ENCODE results near the gene ARIH2.
A peak's percentile ranks its signal among the peaks of the same experiment; 100 is the strongest.
"Not testable (repeated sequence)": the region's sequence is repeated elsewhere in the genome, so short reads cannot be mapped to it uniquely, and the experiment has no call there.

The ARIH2 gene

DNA sequence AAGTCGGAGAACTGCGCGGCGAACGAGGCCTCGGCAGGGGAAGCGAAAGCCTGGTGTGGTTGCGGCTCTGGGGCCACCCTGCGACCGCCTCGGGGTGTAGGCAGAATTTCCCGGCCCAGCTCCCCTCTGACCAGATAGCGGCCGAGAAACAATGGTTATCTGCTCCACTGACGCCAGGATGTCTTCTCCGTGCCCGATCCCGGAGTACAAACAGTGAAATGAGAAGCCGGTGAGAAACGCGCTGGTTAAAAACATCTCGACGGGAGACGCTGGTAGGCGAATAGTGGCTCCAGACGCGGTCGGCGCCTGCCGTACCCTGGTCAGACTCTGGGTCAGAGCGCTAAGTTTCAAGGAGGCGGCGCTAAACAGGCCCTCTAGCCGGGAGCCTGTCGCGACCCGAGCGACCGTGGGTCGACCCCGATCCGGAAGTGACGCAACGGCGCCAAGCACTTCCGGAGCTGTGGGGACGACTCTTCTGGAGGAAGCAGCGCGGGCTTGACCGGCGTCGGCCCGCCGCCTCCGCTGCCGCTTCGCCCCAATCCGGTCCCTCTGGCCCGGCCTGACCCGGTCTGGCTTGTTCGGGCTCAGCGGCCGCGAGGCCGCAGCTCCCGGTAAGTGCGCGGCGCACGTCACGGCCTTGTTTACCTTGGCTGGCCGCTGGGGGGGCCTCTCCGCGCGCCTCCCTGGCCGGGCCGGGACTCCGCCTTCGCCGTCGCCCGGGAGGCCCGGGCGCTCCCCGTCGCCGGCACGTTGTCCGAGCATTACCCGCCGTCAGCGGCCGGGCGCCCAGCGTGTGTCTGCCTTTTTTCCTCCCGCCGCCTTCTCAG lies at the start of gene ARIH2:
Gene ARIH2, plus strand, starts transcription at position 455 of the 827 bp plus-strand sequence. CDS start 8,717 bp downstream, outside the sequence.
- FAIRE-seq, result peak; percentile 91

DNA sequence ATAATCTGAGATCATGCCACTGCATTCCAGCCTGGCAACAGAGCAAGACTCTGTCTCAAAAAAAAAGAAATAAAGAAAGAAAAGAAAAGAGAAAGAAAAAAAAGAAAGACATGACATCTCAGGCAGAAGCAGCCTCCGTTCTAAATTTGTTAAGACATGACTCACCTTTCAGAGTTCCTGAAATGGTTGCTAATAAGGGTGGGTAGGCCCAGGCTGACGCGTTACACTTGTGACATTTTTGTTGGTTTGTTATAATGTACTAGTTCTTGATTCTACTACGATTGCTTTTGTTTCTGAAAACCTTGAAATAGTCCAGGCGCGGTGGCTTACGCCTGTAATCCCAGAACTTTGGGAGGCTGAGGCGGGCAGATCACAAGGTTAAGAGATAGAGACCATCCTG lies 41.0 kb upstream of the ARIH2 start:
- no peak for FAIRE-seq

DNA sequence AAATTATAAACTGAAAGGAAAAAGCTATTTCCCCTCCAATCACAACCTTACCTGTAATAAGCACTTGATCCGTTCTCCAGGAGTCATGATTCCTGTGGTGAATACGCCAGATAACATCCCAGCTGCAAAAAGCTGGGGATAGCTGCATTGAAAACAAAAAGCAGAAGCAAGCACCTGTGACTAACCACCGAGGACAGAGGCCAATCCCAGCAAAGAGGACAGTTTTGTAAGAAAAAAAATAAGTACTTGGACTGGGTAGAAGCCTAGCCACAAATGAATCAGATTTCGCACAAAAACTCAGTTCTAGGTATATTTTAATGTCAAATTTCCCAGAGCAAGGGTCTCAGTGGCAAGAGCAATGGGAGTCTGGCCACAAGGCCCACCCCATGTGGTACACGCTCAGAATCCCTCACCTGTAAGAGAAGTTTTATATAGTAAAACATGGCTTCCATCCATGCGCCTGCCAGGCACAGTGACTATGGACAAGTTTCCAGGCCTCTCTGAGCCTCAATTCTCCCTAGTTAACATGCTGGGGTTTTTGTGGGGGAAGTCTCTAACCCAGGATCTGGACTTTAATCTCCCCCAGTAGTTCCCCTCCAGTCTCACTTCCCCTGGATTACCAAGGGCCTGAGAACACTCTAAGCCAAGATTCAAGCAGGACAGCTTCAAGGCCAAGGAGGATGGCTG lies 39.2 kb upstream of the ARIH2 start:
- FAIRE-seq, result no peak

DNA sequence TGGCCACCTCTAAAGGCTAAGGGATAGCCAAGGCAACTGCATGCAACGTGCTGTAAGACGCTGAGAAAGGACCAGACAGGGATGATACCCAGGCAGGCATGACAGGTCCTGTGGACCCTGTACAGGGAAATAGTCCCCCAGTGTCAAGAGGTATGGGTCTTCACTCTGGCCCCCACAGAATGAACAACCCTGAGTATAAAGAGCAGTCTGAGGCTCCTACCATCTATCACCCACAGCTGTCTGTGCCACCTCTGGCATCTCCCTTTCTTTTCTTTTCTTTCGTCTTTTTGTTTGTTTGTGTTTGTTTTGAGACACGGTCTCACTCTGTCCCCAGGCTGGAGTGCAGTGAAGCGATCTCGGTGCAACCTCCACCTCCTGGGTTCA lies 38.7 kb upstream of the ARIH2 start:
- FAIRE-seq, result no peak

DNA sequence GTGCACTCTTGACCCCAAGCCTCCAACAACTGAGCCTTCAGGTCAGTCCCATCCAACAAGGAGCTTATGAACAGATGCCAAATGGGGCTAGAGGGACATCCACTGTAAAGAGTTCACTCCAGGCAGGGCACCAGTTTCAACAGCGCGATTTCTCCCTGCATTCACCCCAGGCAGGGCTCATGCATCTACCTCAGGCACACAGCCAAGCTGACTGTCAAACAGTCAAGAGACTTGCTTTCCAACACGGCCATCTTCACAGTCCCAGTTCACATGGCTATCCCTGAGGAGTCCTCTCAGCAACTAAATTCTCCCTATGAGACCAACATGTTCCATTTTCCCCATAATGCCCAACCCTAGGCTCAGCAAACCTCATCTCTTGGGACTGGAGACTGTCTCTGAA lies 37.6 kb upstream of the ARIH2 start:
- FAIRE-seq, result no peak

DNA sequence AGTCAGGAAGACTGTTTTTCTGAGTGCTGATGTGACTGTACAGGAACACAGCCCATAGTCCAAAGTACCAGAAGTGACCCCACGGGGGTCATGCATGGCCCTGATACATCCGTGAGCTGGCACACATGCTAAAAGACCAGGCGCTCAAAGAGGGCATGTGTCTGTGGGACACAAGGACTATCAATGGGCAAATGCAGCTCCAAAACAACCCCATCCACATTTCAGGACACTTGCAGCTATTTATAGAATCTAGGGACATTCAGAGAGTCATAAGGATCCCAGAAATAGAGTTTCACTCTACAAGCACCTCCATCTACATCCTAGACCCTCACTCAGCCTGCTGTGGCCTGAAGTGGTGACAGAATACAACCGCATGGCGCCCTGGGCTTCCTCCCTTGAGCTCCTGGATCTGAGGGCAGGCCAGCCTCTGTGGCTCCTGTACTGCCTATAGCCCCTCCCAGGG lies 37.0 kb upstream of the ARIH2 start:
- no peak for FAIRE-seq

DNA sequence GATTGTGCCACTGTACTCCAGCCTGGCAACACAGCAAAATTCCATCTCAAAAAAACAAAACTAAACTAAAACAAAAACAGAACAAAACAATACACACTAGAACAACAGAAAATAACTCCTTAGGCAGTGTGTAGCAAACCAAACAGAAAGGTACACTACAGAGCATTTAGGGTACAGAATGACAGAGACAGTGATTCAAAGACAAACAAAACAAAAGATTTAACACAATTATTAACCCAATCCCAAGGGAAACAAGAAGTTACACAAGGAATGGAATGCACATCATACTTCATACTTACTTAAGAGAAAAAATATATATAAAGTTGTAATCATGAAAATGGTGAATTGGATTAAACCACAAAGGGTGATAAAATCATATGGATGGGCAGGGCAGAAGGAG lies 32.9 kb upstream of the ARIH2 start:
- no peak for FAIRE-seq

DNA sequence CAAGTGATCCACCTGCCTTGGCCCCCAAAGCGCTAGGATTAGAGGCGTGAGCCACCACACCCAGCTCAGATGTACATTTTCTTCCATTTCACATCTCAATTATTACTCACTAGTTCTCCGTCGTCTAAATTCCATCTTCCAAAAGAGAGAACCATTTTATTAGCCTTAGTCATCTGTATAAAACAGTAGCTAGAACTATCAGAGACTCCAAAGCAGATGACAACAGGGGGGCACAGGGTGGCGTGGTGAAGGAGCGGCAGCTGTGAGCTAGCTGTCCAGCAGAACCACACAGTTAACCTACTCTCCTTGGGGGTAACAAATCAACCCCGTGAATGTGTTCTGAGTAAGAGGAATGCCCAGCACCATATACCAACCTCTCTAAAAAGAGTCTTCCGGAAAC lies 27.0 kb upstream of the ARIH2 start:
- FAIRE-seq, result no peak

DNA sequence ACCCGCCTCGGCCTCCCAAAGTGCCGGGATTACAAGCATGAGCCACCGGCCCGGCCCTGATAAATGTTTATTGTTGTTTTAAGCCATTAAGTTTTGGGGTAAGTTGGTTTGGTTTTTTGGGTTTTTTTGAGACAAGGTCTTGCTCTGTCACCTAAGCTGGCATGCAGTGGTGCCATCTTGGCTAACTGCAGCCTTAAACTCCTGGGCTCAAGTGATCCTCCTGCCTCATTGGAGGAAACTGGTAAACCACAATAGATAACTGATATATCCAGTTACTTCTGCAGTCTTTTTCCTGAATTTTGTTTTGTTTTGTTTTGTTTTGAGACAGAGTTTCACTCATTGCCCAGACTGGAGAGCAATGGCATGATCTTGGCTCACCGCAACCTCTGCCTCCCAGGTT lies 24.1 kb upstream of the ARIH2 start:
- FAIRE-seq, result no peak

DNA sequence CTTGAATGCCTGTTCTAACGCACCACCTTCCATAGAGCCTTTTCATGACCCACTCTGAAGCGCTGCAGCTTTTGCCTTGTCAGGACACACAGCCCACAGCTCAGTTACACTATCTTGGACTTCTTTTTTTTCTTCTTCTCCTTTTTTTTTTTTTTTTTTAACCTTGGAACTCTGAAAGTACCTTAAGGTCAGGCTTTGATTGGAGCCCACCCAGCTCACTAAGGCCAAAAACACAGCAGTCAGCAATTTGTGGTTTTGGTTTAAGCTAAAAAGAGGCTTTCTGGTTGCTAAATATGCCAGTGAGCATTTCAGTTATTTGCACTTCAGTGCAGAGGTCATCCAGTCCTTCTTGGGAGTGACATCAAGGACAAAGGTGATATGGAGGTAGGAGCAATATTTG lies 21.7 kb upstream of the ARIH2 start:
- no peak for FAIRE-seq

DNA sequence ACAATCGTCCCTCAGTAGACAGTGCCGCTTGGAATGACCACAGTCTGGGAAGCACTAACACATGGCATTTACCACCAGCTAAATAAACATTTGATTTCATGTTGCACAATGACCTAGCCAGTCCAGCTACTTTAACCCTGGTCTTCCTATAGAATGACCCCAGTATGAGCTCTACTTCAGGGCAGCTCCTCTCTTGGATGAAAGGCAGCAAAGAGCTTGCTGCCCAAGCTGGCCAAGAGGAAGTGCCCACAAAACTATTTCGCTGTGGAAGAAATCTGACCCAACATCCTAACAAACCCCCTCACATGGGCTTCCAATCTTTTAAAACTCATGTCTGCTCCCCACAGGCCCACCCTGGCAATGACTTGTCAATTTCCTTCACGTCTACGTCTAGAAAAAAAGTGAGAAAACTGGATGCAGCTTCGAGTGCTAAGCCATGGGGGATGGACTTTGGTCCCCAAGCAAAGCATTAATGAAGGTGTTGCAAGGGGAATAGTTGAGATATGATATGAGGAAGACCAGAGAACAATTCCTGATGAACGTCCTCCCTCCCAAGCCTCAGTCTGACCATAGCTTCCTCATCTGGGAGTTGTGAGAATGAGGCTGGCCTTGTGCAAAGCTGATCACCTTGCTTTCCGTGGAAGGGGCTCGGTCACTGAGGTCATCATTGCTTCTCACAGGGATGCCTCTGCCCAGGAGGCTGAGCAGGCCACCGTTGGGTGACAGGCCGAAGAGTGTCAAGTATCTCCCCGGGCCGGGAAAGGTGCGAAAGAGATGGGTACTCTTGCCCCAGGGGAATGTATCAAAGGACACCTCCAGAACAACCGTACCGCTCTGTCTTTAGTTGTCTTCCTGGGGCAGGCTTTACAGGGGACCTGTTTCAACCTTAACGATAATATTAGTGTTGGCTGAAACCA lies 20.9 kb upstream of the ARIH2 start:
- no peak for FAIRE-seq

DNA sequence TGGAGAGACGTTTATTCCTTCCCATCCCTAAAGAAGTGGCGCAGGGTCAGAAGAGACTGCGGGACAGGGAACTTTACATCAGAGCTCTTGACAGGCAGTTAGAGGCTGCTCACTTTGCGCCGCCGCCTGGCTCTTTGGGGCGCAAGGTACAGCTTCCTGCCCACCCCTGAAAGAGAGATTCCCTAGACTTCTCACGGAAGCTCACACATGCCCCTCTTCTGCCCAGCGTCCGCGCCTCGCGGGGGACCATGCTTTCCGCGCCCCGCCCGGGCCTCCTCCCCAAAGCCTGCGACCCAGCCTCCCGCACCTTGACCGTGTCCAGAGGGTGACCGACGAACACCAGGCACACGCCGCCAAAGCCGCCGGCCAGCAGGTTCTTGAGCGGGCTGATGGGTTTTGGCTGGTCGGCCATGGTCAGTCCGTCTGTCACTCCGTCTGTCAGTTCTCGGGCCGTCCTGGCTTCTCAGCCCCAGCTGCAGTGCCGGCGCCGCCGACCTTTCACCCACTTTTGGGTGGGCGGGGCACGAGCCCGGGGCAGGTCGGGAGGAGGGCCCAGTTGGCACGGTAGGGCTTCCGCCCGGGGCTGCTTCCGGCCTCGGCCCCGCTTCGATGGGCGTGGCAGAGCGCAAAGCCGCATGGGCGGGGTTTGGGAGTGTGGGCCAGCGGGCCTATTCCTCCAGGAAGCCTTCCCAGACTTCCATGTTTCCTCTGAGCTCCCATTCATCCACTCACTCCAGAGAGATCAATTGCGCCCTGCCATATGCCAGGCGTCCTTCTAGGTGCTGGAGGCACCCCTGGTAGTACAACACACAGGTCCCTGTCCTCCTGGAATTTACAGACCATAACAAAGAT lies 20.0 kb upstream of the ARIH2 start, which contains the start of gene SLC25A20:
Gene SLC25A20, minus strand, starts transcription at position 500 of the 852 bp plus-strand sequence. Its CDS starts 88 bp downstream, at position 412.
- peak; percentile 91 for FAIRE-seq

DNA sequence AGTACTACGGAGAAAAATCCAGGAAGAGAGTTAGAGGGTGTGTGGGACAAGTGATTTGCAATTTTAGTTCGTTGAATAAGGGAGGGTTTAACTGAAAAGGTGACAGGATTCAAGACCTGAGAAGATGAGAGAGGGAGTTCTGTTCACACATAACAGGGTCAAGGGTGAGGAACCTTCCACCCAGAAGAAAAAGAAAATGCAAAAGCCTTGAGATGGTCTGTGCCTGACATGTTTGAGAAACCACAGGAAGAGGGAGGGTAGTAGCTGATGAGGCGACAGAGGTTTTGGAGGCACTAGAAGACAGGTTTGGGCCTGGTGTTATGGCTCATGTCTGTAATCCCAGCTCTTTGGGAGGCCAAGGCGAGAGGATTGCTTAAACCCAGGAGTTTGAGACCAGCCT lies 19.4 kb upstream of the ARIH2 start:
- FAIRE-seq, result no peak

DNA sequence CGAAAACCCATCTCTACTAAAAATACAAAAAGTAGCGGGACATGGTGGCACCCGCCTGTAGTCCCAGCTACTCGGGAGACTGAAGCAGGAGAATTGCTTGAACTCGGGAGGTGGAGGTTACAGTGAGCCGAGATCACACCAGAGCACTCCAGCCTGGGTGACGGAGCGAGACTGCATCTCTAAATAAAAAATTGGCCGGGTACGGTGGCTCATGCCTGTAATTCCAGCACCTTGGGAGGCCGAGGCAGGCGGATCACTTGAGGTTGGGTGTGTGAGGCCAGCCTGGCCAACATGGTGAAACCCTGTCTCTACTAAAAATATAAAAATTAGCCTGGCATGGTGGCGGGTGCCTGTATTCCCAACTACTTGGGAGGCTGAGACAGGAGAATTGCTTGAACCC lies 11.6 kb upstream of the ARIH2 start:
- FAIRE-seq, result not testable (repeated sequence)

DNA sequence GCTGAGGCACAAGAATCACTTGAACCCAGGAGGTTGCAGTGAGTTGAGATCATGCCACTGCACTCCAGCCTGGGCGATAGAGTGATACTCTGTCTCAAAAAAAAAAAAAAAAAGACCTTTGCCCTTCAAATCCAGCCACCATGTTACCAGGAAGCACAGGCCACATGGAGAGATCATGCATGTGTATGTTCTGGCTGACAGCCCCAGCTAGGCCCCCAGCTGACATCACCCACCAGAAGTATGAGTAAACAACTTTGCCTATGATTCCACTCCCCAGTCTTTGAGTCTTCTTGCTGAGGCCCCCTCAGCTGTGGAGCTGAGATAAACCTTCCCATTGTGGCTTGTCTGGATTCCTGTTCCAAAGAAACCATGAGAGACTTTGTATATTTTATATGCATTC lies 3.3 kb upstream of the ARIH2 start:
- no peak for FAIRE-seq

DNA sequence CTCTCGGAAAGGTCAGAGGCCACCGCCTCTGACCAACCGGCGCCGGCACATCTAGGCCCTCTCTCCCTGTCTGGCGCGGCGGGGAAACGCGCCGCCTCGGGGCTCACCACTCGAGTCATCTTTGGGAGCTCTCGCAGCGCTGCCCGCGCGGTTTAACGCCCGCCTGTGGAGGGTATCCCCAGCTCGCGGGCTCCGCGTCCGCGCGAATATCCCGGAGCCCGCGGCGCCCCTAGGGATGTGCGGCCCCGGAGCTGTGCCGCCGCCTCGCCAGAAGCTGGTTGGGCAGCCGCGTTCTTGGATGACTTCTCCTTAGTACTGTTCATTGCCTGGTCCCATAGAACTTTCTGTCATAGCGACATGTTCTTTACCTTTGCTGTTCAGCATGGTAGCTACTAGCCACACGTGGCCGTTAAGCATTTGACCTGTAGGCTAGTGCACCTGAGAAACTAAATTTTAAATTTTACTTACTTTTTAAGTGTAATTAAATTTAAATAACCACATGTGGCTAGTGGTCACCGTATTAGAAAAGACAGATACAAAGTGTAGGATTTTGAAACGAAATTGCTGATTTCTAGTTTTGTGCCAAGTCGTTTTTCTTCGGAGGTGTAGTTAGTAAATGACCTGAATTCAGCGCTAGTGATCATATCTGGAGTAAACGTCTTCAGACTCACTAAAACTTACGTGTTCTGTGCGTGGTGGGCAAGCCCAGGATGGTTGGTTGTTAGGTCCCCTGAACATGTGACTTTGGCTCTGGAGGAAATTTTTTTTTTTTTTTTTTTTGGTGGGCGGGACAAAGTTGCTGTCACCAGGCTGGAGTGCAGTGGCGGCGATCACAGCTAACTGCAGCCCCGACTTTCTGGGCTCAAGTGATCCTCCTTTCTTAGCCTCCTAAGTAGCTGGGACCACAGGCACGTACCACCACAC lies 835 bp downstream of the ARIH2 start:
- peak; percentile 82 for FAIRE-seq

DNA sequence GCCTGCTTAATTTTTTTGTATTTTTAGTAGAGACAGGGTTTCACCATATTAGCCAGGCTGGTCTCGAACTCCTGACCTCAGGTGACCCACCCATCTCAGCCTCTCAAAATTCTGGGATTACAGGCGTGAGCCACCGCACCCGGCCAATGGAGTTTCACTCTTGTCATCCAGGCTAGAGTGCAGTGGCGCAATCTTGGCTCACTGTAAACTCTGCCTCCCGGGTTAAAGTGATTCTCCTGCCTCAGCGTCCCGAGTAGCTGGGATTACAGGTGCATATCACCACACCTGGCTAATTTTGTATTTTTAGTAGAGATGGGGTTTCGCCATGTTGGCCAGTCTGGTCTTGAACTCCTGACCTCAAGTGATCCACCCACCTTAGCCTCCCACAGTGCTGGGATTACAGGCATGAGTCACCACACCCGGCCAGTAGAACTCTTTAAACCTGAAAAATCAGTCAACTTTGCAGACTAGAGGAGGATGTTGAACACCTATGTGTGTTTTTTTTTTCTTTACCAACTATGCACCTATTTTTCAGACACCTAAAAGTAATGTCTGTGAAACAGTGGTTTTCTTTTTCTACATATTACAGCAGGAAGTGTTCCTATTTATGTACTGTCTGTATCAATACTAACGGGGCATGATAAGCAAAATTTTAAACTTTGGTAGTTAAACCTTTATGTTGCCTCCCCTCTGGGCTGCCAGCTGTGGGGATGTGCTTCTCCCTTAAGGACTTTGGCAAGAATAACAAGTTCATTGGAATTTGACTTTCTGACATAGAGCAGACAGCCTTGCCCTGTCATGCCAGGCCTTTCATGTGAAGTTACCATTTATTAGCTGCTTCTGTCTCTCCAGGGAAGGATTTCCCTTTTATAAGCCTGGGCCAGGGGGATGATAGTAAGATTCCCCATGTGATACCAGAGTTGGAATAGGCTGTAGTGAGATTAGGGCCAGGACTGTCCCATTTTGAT lies 8.1 kb downstream of the ARIH2 start:
- FAIRE-seq, result no peak

DNA sequence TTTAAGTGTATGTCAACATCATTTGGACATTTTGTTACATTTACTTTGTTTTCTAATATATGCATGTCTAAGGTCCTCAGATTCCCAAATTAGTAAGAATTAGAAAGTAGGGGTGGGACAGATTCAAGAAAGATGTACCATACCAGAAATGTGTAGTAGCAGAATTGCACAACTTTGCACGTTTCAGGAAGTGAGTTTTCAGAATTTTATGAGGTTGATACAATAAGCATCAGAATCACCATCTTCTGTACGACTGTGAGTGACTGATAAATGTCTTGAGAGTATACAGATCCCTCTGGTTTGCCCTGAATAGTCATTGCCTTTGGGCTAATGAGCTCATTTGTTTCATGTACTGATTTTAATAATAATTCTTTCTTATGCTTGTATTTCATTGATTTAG lies 9.3 kb downstream of the ARIH2 start:
- no peak for FAIRE-seq

DNA sequence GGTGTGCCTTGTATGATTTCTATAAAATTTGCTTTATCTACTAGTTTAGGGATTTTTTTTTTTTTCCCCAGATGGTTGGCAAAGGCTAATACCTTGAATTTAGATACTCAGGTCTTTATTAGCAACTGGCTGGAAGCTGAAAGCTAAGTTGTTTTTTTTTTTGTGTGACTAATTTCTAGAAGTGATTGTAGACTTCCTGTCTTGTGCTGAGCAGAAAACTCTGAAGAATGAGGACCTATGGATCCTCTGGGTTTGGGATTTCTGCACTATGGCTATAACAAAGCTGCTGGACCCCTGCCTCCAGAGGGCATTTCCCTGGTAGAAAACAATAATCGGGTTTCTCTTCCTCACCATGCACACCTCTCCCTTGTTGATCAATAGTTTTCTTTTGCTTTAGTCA lies 10.0 kb downstream of the ARIH2 start:
- no peak for FAIRE-seq
